RWPE2 (cell line): ENCODE measurements around the gene ZNF653.
"Not testable (repeated sequence)": the region's sequence is repeated elsewhere in the genome, so short reads cannot be mapped to it uniquely, and the experiment has no call there.

Source experiments
- ATAC-seq: fragments of 200-7000 bp; cut with Tn5 transposase; 3 replicates; pipeline ENCODE4 v1.9.1; 2021; ENCODE audit warnings: low read depth
- DNase-seq: peaks from one replicate; pipeline ENCODE4 v3.0.0-alpha.2; 2020; ENCODE audit warnings: low spot score
- H3K27ac ChIP-seq: fragments of 450-650 bp; 2 replicates; pipeline ENCODE4 v1.5.1; 2017; ENCODE audit warnings: mild to moderate bottlenecking; ENCODE audit not compliant: poor library complexity, severe bottlenecking
- H3K27me3 ChIP-seq: fragments of 250-450 bp; sonication (Bioruptor Pico); 2 replicates; pipeline ENCODE4 v1.5.1; 2021; ENCODE audit warnings: mild to moderate bottlenecking, moderate library complexity; ENCODE audit not compliant: insufficient read depth, poor library complexity, severe bottlenecking
- H3K36me3 ChIP-seq: fragments of 250-450 bp; sonication (Bioruptor Pico); 2 replicates; pipeline ENCODE4 v1.5.1; 2020; ENCODE audit warnings: low read depth, mild to moderate bottlenecking, moderate library complexity
- H3K4me1 ChIP-seq: fragments of 250-450 bp; sonication (Bioruptor Pico); 2 replicates; pipeline ENCODE4 v1.5.1; 2021; ENCODE audit warnings: mild to moderate bottlenecking, moderate library complexity; ENCODE audit not compliant: insufficient read depth, poor library complexity, severe bottlenecking
- H3K4me3 ChIP-seq: fragments of 250-450 bp; sonication (Bioruptor Pico); 2 replicates; pipeline ENCODE4 v1.5.1; 2021; ENCODE audit warnings: mild to moderate bottlenecking, moderate library complexity; ENCODE audit not compliant: severe bottlenecking
- H3K9me3 ChIP-seq: fragments of 250-450 bp; sonication (Bioruptor Pico); 2 replicates; pipeline ENCODE4 v1.5.1; 2021; ENCODE audit warnings: mild to moderate bottlenecking, moderate library complexity; ENCODE audit not compliant: severe bottlenecking
- CTCF ChIP-seq: fragments of 450-650 bp; IDR thresholded peaks from one replicate; pipeline ENCODE4 v1.5.1; 2017; ENCODE audit warnings: mild to moderate bottlenecking, moderate library complexity; ENCODE audit not compliant: poor library complexity, severe bottlenecking

The ZNF653 gene

GRCh38 chr19:11435833-11436313 is 69.8 kb downstream of the ZNF653 start:
- DNase-seq = no peak
- no peak for ATAC-seq

GRCh38 chr19:11435057-11435832 is 70.4 kb downstream of the ZNF653 start, which contains the start of the genes ODAD3 and PRKCSH:
Gene ODAD3 (minus strand): TSS chr19:11435121. CDS start chr19:11435016, 105 bp downstream.
Gene PRKCSH (plus strand): TSS chr19:11435635. CDS start chr19:11436118, 483 bp downstream.
- H3K36me3 ChIP-seq = peaks cover 37% of the 10 kb centered on the region
- H3K4me1 ChIP-seq = no peaks in the 10 kb centered on the region
- H3K27ac ChIP-seq = peak within 1 kb of the TSS; percentile 46
- H3K27me3 ChIP-seq = no peaks in the 10 kb centered on the region
- peak; percentile 98 for DNase-seq
- no peaks in the 10 kb centered on the region for H3K9me3 ChIP-seq
- TF ChIP-seq CTCF = peak; percentile 88
- H3K4me3 ChIP-seq = peak within 1 kb of the TSS; percentile 67
- ATAC-seq = peak; percentile 97

More at GRCh38 chr19:11435833-11436313, 69.8 kb downstream of the ZNF653 start:
- Histone ChIP-seq H3K27me3 (no peaks in the 10 kb centered on the region), H3K27ac (peak overlapping the region; percentile 46), H3K9me3 (no peaks in the 10 kb centered on the region), H3K4me1 (no peaks in the 10 kb centered on the region), H3K4me3 (peak overlapping the region; percentile 67), H3K36me3 (peaks cover 43% of the 10 kb centered on the region)
- no peak for TF ChIP-seq CTCF

GRCh38 chr19:11434703-11435056 is 71.0 kb downstream of the ZNF653 start:
- Histone ChIP-seq H3K27ac (no peak overlapping the region), H3K9me3 (no peaks in the 10 kb centered on the region), H3K4me1 (no peaks in the 10 kb centered on the region), H3K27me3 (no peaks in the 10 kb centered on the region), H3K4me3 (peak overlapping the region; percentile 67), H3K36me3 (peaks cover 31% of the 10 kb centered on the region)
- DNase-seq (no peak), ATAC-seq (no peak)
- TF ChIP-seq CTCF = no peak

GRCh38 chr19:11433526-11433925 is 72.1 kb downstream of the ZNF653 start:
- DNase-seq, ATAC-seq, H3K4me3 ChIP-seq, H3K27ac ChIP-seq, H3K27me3 ChIP-seq, H3K9me3 ChIP-seq, H3K4me1 ChIP-seq: not testable (repeated sequence)
- H3K36me3 ChIP-seq = peaks cover 24% of the 10 kb centered on the region
